ENCODE data around the gene INPP5D.

GRCh38 chr2:233108611-233109490, 48.7 kb downstream of the INPP5D start:
- TF ChIP-seq, protein P1, sequence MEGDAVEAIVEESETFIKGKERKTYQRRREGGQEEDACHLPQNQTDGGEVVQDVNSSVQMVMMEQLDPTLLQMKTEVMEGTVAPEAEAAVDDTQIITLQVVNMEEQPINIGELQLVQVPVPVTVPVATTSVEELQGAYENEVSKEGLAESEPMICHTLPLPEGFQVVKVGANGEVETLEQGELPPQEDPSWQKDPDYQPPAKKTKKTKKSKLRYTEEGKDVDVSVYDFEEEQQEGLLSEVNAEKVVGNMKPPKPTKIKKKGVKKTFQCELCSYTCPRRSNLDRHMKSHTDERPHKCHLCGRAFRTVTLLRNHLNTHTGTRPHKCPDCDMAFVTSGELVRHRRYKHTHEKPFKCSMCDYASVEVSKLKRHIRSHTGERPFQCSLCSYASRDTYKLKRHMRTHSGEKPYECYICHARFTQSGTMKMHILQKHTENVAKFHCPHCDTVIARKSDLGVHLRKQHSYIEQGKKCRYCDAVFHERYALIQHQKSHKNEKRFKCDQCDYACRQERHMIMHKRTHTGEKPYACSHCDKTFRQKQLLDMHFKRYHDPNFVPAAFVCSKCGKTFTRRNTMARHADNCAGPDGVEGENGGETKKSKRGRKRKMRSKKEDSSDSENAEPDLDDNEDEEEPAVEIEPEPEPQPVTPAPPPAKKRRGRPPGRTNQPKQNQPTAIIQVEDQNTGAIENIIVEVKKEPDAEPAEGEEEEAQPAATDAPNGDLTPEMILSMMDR (IDR thresholded peaks at IDR 0.05) = no peak
- TF ChIP-seq CREB1 (CRISPR knock-in tag; IDR thresholded peaks at IDR 0.05) (no peak), NFYB (CRISPR knock-in tag; conservative IDR thresholded peaks at IDR 0.05; ENCODE audit: low read depth) (no peak), TEAD4 (CRISPR knock-in tag; IDR thresholded peaks at IDR 0.05) (no peak), STAT6 (CRISPR knock-in tag; conservative IDR thresholded peaks at IDR 0.05; ENCODE audit: low read depth) (no peak), CREM (CRISPR knock-in tag; IDR thresholded peaks at IDR 0.05) (no peak), SMAD3 (CRISPR knock-in tag; IDR thresholded peaks at IDR 0.05; ENCODE audit: borderline replicate concordance) (no peak), ZNF423 (CRISPR knock-in tag; IDR thresholded peaks at IDR 0.05) (no peak), JUN (CRISPR knock-in tag; IDR thresholded peaks at IDR 0.05) (no peak)
- TF ChIP-seq, protein P2, sequence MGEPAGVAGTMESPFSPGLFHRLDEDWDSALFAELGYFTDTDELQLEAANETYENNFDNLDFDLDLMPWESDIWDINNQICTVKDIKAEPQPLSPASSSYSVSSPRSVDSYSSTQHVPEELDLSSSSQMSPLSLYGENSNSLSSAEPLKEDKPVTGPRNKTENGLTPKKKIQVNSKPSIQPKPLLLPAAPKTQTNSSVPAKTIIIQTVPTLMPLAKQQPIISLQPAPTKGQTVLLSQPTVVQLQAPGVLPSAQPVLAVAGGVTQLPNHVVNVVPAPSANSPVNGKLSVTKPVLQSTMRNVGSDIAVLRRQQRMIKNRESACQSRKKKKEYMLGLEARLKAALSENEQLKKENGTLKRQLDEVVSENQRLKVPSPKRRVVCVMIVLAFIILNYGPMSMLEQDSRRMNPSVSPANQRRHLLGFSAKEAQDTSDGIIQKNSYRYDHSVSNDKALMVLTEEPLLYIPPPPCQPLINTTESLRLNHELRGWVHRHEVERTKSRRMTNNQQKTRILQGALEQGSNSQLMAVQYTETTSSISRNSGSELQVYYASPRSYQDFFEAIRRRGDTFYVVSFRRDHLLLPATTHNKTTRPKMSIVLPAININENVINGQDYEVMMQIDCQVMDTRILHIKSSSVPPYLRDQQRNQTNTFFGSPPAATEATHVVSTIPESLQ (CRISPR knock-in tag; IDR thresholded peaks at IDR 0.05) = no peak
- TF ChIP-seq, protein P3, sequence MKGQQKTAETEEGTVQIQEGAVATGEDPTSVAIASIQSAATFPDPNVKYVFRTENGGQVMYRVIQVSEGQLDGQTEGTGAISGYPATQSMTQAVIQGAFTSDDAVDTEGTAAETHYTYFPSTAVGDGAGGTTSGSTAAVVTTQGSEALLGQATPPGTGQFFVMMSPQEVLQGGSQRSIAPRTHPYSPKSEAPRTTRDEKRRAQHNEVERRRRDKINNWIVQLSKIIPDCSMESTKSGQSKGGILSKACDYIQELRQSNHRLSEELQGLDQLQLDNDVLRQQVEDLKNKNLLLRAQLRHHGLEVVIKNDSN (CRISPR knock-in tag; IDR thresholded peaks at IDR 0.05) = no peak
- TF ChIP-seq, protein P4, sequence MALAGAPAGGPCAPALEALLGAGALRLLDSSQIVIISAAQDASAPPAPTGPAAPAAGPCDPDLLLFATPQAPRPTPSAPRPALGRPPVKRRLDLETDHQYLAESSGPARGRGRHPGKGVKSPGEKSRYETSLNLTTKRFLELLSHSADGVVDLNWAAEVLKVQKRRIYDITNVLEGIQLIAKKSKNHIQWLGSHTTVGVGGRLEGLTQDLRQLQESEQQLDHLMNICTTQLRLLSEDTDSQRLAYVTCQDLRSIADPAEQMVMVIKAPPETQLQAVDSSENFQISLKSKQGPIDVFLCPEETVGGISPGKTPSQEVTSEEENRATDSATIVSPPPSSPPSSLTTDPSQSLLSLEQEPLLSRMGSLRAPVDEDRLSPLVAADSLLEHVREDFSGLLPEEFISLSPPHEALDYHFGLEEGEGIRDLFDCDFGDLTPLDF (CRISPR knock-in tag; IDR thresholded peaks at IDR 0.05) = no peak
- TF ChIP-seq, protein P5, sequence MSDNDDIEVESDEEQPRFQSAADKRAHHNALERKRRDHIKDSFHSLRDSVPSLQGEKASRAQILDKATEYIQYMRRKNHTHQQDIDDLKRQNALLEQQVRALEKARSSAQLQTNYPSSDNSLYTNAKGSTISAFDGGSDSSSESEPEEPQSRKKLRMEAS (CRISPR knock-in tag; IDR thresholded peaks at IDR 0.05) = no peak

Data from WTC11 (cell line).